GM18909 (cell line): ENCODE data around the gene RAB35.

Experiments used
- ATAC-seq: cut with Tn5 transposase; IDR thresholded peaks from one replicate; pipeline ENCODE4 v1.9.1; 2021; ENCODE audit warnings: mild to moderate bottlenecking; ENCODE audit not compliant: unreplicated experiment, poor library complexity

Gene RAB35

GRCh38 chr12:120116441-120116791 is at the start of gene RAB35:
RAB35 (minus strand) TSS chr12:120116753; CDS start chr12:120116650, 103 bp downstream.
- ATAC-seq: no peak

GRCh38 chr12:120164293-120164692 is 47.7 kb upstream of the RAB35 start:
- ATAC-seq: no peak

GRCh38 chr12:120162763-120163162 is 46.2 kb upstream of the RAB35 start:
- ATAC-seq: no peak

- ATAC-seq: no peak
These were observed 45.3 kb upstream of the RAB35 start for GRCh38 chr12:120161852-120162251.

- ATAC-seq: no peak
These were observed 43.1 kb upstream of the RAB35 start for GRCh38 chr12:120159509-120160237.

- ATAC-seq: no peak
These were observed 41.8 kb upstream of the RAB35 start for GRCh38 chr12:120158351-120158750.

GRCh38 chr12:120157678-120158077 is 41.1 kb upstream of the RAB35 start:
- ATAC-seq: no peak

- ATAC-seq: no peak
These were observed 40.0 kb upstream of the RAB35 start for GRCh38 chr12:120156315-120157259.

- no peak for ATAC-seq
These were observed 38.5 kb upstream of the RAB35 start for GRCh38 chr12:120155072-120155471.

- no peak for ATAC-seq
These were observed 34.5 kb upstream of the RAB35 start for GRCh38 chr12:120150919-120151525.

GRCh38 chr12:120148011-120148410 is 31.5 kb upstream of the RAB35 start:
- no peak for ATAC-seq

GRCh38 chr12:120145164-120145563 is 28.6 kb upstream of the RAB35 start:
- no peak for ATAC-seq

- ATAC-seq: no peak
These were observed 27.7 kb upstream of the RAB35 start for GRCh38 chr12:120144215-120144614.

GRCh38 chr12:120142231-120142877 is 25.8 kb upstream of the RAB35 start:
- ATAC-seq: no peak

- no peak for ATAC-seq
These were observed 24.8 kb upstream of the RAB35 start for GRCh38 chr12:120141336-120141735.

- no peak for ATAC-seq
These were observed 24.1 kb upstream of the RAB35 start for GRCh38 chr12:120140603-120141002.

- ATAC-seq: no peak
These were observed 23.4 kb upstream of the RAB35 start for GRCh38 chr12:120139958-120140357.

GRCh38 chr12:120138366-120138765 is 21.8 kb upstream of the RAB35 start:
- ATAC-seq: no peak

- ATAC-seq: no peak
These were observed 21.3 kb upstream of the RAB35 start for GRCh38 chr12:120137833-120138232.

GRCh38 chr12:120136093-120136770 is 19.7 kb upstream of the RAB35 start:
- ATAC-seq: no peak
